H1 (cell line): ENCODE measurements around the gene AIG1. TPM values are rescaled to one million over a fixed set of nuclear protein-coding genes. Genes with fewer than 3 reads are reported as not detected.

ENCODE experiments used
- CTCF ChIA-PET: fragments of 300-600 bp; sonication (Branson Sonifier 250); formaldehyde crosslinking; loops from one replicate; lab custom pipeline; 2021; ENCODE audit not compliant: partially characterized antibody; lab: Charles Lee
- POLR2A ChIA-PET: fragments of 300-600 bp; sonication (Branson Sonifier 250); formaldehyde crosslinking; loops from one replicate; lab custom pipeline; 2021; ENCODE audit warnings: inconsistent platforms; ENCODE audit not compliant: partially characterized antibody; lab: Charles Lee
- DNase-seq, 2 experiments: peaks; one replicate each; pipeline versions ENCODE4 v3.0.0 to v3.0.0-alpha.2; 2010 to 2022; ENCODE audit warnings: low spot score in 2 of 2, low read depth in 1 of 2, mixed read lengths in 1 of 2
- FAIRE-seq: peaks from 2 replicates; lab custom pipeline; 2011; peaks lifted over from hg19 to GRCh38; lab: Jason Lieb, UNC
- H2AFZ ChIP-seq: 2 replicates; pipeline ENCODE4 v1.8.1; 2012; ENCODE audit warnings: low read length, inconsistent platforms
- H2AK5ac ChIP-seq: 2 replicates; pipeline ENCODE4 v1.6.1; 2013; ENCODE audit warnings: low read depth, low read length
- H2BK120ac ChIP-seq: replicated peaks from 2 replicates; pipeline ENCODE3; 2013; ENCODE audit warnings: low read depth, low read length, inconsistent platforms
- H2BK12ac ChIP-seq: 2 replicates; pipeline ENCODE4 v1.6.1; 2013; ENCODE audit warnings: low read depth, low read length
- H2BK15ac ChIP-seq: 2 replicates; pipeline ENCODE4 v1.6.1; 2013; ENCODE audit warnings: low read length
- H2BK20ac ChIP-seq: 2 replicates; pipeline ENCODE4 v1.6.1; 2013; ENCODE audit warnings: low read length
- H2BK5ac ChIP-seq: 2 replicates; pipeline ENCODE4 v1.6.1; 2013; ENCODE audit warnings: low read depth, low read length
- H3K14ac ChIP-seq: 2 replicates; pipeline ENCODE4 v1.6.1; 2013; ENCODE audit warnings: inconsistent platforms; ENCODE audit not compliant: insufficient read length
- H3K18ac ChIP-seq: 2 replicates; pipeline ENCODE4 v1.6.1; 2013; ENCODE audit warnings: low read length; ENCODE audit errors: extremely low read depth
- H3K23ac ChIP-seq: 2 replicates; pipeline ENCODE4 v1.6.1; 2013; ENCODE audit warnings: inconsistent platforms; ENCODE audit not compliant: insufficient read length
- H3K23me2 ChIP-seq: 2 replicates; pipeline ENCODE4 v1.6.1; 2013; ENCODE audit warnings: low read depth, low read length
- H3K27ac ChIP-seq: 2 replicates; pipeline ENCODE4 v1.6.1; 2011; ENCODE audit warnings: low read depth, low read length, inconsistent platforms
- H3K27me3 ChIP-seq, 4 experiments: replicated peaks in 1 of 4; 1 replicate in 1 of 4; 2 replicates in 3 of 4; pipeline versions ENCODE4 v1.6.1 to v1.8.1; 2011 to 2013; ENCODE audit warnings: low read length in 3 of 4, mild to moderate bottlenecking in 3 of 4, inconsistent platforms in 2 of 4, mixed read lengths in 2 of 4, moderate library complexity in 1 of 4; ENCODE audit not compliant: control insufficient read depth in 3 of 4, insufficient read depth in 3 of 4; ENCODE audit errors: extremely low read depth in 1 of 4
- H3K36me3 ChIP-seq, 4 experiments: 2 replicates each; pipeline versions ENCODE4 v1.6.1 to v1.8.1; 2011 to 2013; ENCODE audit warnings: mild to moderate bottlenecking in 4 of 4, low read length in 3 of 4, moderate library complexity in 2 of 4, control low read depth in 1 of 4, inconsistent platforms in 1 of 4; ENCODE audit not compliant: insufficient read depth in 4 of 4, control insufficient read depth in 2 of 4
- H3K4ac ChIP-seq: replicated peaks from 2 replicates; pipeline ENCODE3; 2013; ENCODE audit warnings: low read length, low read depth, mixed read lengths, inconsistent platforms; ENCODE audit not compliant: insufficient read length
- H3K4me1 ChIP-seq, 4 experiments: replicated peaks in 1 of 4; 1 replicate in 1 of 4; 2 replicates in 3 of 4; pipeline versions ENCODE4 v1.6.1 to v1.8.1; 2011 to 2013; ENCODE audit warnings: low read length in 3 of 4, inconsistent platforms in 2 of 4, mixed read lengths in 1 of 4; ENCODE audit not compliant: insufficient read depth in 4 of 4, control insufficient read depth in 3 of 4
- H3K4me2 ChIP-seq, 2 experiments: 2 replicates each; pipeline versions ENCODE4 v1.6.1 to v1.8.1; 2011 to 2013; ENCODE audit warnings: low read depth in 2 of 2, low read length in 2 of 2, control low read depth in 1 of 2, inconsistent platforms in 1 of 2, mild to moderate bottlenecking in 1 of 2; ENCODE audit not compliant: insufficient read depth in 1 of 2
- H3K4me3 ChIP-seq, 4 experiments: fragments of 200-600, 300-600 bp in 1 of 4; sonication (generic), shearing (Covaris generic), sonication (Bioruptor Twin) in 1 of 4; 2 replicates each; pipeline versions ENCODE4 v1.5.1 to v1.8.1; 2011 to 2016; ENCODE audit warnings: low read length in 4 of 4, low read depth in 3 of 4, control low read depth in 2 of 4, inconsistent platforms in 2 of 4, mild to moderate bottlenecking in 2 of 4, mixed read lengths in 1 of 4, moderate library complexity in 1 of 4; ENCODE audit not compliant: insufficient read depth in 2 of 4; ENCODE audit errors: extremely low read depth in 1 of 4
- H3K56ac ChIP-seq: replicated peaks from 2 replicates; pipeline ENCODE3; 2013; ENCODE audit warnings: low read depth, mild to moderate bottlenecking, mixed read lengths, low read length, inconsistent platforms; ENCODE audit not compliant: insufficient read length
- H3K79me1 ChIP-seq: 2 replicates; pipeline ENCODE4 v1.6.1; 2013; ENCODE audit warnings: low read depth, low read length, control low read depth
- H3K79me2 ChIP-seq, 2 experiments: 2 replicates each; pipeline versions ENCODE4 v1.6.1 to v1.8.1; 2012 to 2013; ENCODE audit warnings: low read length in 2 of 2, mild to moderate bottlenecking in 2 of 2, inconsistent platforms in 1 of 2; ENCODE audit not compliant: insufficient read depth in 2 of 2, control insufficient read depth in 1 of 2
- H3K9ac ChIP-seq, 4 experiments: replicated peaks in 1 of 4; 1 replicate in 1 of 4; 2 replicates in 3 of 4; pipeline versions ENCODE4 v1.6.1 to v1.8.1; 2011 to 2013; ENCODE audit warnings: low read depth in 3 of 4, low read length in 3 of 4, control low read depth in 2 of 4, mild to moderate bottlenecking in 2 of 4, moderate library complexity in 2 of 4, inconsistent platforms in 1 of 4; ENCODE audit errors: extremely low read depth in 1 of 4
- H3K9me3 ChIP-seq, 2 experiments: 2 replicates each; pipeline versions ENCODE4 v1.6.1 to v1.8.1; 2012 to 2013; ENCODE audit warnings: mild to moderate bottlenecking in 2 of 2, moderate library complexity in 2 of 2, control low read depth in 1 of 2, inconsistent platforms in 1 of 2, low read depth in 1 of 2, low read length in 1 of 2, mixed read lengths in 1 of 2; ENCODE audit not compliant: insufficient read depth in 2 of 2
- H4K20me1 ChIP-seq, 2 experiments: replicated peaks in 1 of 2; 2 replicates each; pipeline versions ENCODE3 to v1.8.1; 2011 to 2013; ENCODE audit warnings: inconsistent platforms in 2 of 2, low read length in 2 of 2, mild to moderate bottlenecking in 1 of 2; ENCODE audit not compliant: insufficient read depth in 2 of 2, control insufficient read depth in 1 of 2
- H4K5ac ChIP-seq: 2 replicates; pipeline ENCODE4 v1.6.1; 2013; ENCODE audit warnings: low read length, low read depth, mixed read lengths, inconsistent platforms; ENCODE audit not compliant: insufficient read length
- H4K8ac ChIP-seq: 2 replicates; pipeline ENCODE4 v1.8.0; 2013; ENCODE audit warnings: mild to moderate bottlenecking, moderate library complexity, low read length, inconsistent platforms; ENCODE audit not compliant: insufficient read depth; ENCODE audit errors: extremely low read depth
- H4K91ac ChIP-seq: replicated peaks from 2 replicates; pipeline ENCODE3; 2013; ENCODE audit warnings: low read length, mixed read lengths, inconsistent platforms; ENCODE audit not compliant: insufficient read length
- SAP30 ChIP-seq: fragments of 300-600 bp; sonication (generic); IDR thresholded peaks from 2 replicates; pipeline ENCODE4 v1.7.1; 2012; ENCODE audit warnings: low read length, moderate library complexity, mild to moderate bottlenecking, inconsistent platforms; ENCODE audit not compliant: insufficient read depth, insufficient replicate concordance
- WGBS, 2 experiments: shearing (Covaris generic) in 1 of 2; methylation state at CpG; one replicate each; pipeline versions ENCODE4 v1.1.6 to v1.1.7; 2013 to 2015; ENCODE audit warnings: low lambda C conversion rate in 2 of 2, mixed read lengths in 2 of 2, inconsistent platforms in 1 of 2, low coverage in 1 of 2, missing lambda C conversion rate in 1 of 2; ENCODE audit not compliant: insufficient replicate concordance in 2 of 2, insufficient coverage in 1 of 2, insufficient read length in 1 of 2; ENCODE audit errors: extremely low coverage in 1 of 2, missing lambda C conversion rate in 1 of 2; 5-methylcytosine and 5-hydroxymethylcytosine counted together
- polyA plus RNA-seq, 7 experiments: library from polyadenylated mRNA; depleted of rRNA in 3 of 7; stranded (reverse) in 5 of 7; unstranded in 2 of 7; fragments of >200 nt in 5 of 7; fragments of 200-250 nt in 2 of 7; gene quantifications; 1 replicate in 5 of 7; 2 replicates in 1 of 7; 4 replicates in 1 of 7; pipeline versions ENCODE4 v1.2.1 to v1.2.3, GENCODE V29; 2011 to 2013; ENCODE audit warnings: missing spikeins in 2 of 7, mixed read lengths in 2 of 7
- total RNA-seq: library from RNA; stranded (reverse); fragmentation: NEBNext Ultra II Directional; extraction: Animal tissue kit (Norgen Biotek cat#: 25700); gene quantifications from 2 replicates; pipeline ENCODE4 v1.2.1, GENCODE V29; 2021

The AIG1 gene
- total and polyA plus RNA-seq, 2 of the 8 experiments (the other 6 are each of a cell fraction or from before 2014, with no cell fraction given), result 56.6 to 58.4 TPM

DNA sequence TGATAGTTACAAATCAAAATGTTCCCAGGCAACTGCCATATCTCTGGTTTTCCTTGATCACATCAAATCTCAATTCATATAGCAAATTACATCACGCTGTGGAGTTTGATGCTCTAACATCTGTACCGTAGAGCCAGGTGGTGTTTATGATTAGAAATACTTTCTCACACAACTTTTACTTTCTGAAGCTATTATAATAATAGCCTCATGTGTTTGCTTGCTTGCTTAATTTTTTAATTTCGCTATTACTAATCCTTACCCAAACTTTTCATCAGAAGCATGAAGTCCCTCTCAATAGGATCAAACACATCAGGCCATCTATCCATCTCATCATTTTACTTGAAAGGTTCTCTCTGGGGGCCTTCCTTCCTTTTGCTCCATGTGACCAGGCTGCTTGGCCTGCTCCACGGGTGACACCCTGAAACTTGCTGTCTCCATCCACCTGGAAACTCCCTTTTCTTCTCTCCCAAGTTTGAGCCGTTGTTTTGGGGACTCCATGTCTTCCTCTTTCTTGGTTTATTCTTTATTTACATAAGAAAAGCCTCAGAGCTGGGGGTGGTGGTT, 314.4 kb downstream of the AIG1 start:
- Histone ChIP-seq H3K23ac (no peak overlapping the region), H3K4me1 (no peaks in the 10 kb centered on the region), H2BK5ac (no peak overlapping the region), H2BK12ac (no peak overlapping the region), H3K9ac (no peak overlapping the region), H3K9me3 (no peaks in the 10 kb centered on the region), H3K27ac (no peak overlapping the region), H3K23me2 (peaks cover 3% of the 10 kb centered on the region; the same call in 1 of the 2 replicates), H2BK15ac (no peak overlapping the region), H4K91ac (no peak overlapping the region), H2BK120ac (no peak overlapping the region), H3K36me3 (no peaks in the 10 kb centered on the region), H4K20me1 (no peaks in the 10 kb centered on the region), H4K5ac (no peak overlapping the region), H3K27me3 (no peaks in the 10 kb centered on the region), H3K4me3 (no peak overlapping the region), H3K4me2 (no peak overlapping the region), H3K14ac (no peak overlapping the region), H2BK20ac (no peak overlapping the region), H4K8ac (no peak overlapping the region), H2AK5ac (no peak overlapping the region), H3K4ac (no peak overlapping the region), H3K79me2 (no peaks in the 10 kb centered on the region), H3K79me1 (no peaks in the 10 kb centered on the region), H3K56ac (no peak overlapping the region), H3K18ac (no peak overlapping the region), H2AFZ (no peak overlapping the region)
- ChIA-PET CTCF (interaction anchor here (0.9 kb wide), 1 partner anchor 50 kb away, joined by 3 read pairs; no protein-coding TSS in a partner anchor), POLR2A (no interaction called here)
- 92% methylated on average over 5 of the region's 5 CpGs; no CpG with 5 or more reads in 1 of the 2 experiments for WGBS, 2 experiments
- FAIRE-seq, result no peak
- no peak for TF ChIP-seq SAP30
- DNase-seq, result no peak
